ENCODE results near the gene NCKAP5.

Gene NCKAP5

GRCh38 chr2:133177196-133177595, 391.1 kb downstream of the NCKAP5 start:
- no peak for DNase-seq

GRCh38 chr2:133175926-133176325, 392.3 kb downstream of the NCKAP5 start:
- DNase-seq = no peak

- DNase-seq = no peak
Observed at GRCh38 chr2:133173224-133173623, 395.0 kb downstream of the NCKAP5 start.

- peak; percentile 67 for DNase-seq
Observed at GRCh38 chr2:133171393-133172004, 396.8 kb downstream of the NCKAP5 start.

- DNase-seq = no peak
Observed at GRCh38 chr2:133169274-133169912, 398.9 kb downstream of the NCKAP5 start.

GRCh38 chr2:133167990-133168389, 400.3 kb downstream of the NCKAP5 start:
- no peak for DNase-seq

- no peak for DNase-seq
Observed at GRCh38 chr2:133167223-133167622, 401.0 kb downstream of the NCKAP5 start.

- DNase-seq = no peak
Observed at GRCh38 chr2:133166031-133166430, 402.2 kb downstream of the NCKAP5 start.

- DNase-seq = no peak
Observed at GRCh38 chr2:133163111-133163510, 405.2 kb downstream of the NCKAP5 start.

GRCh38 chr2:133158442-133158841, 409.8 kb downstream of the NCKAP5 start:
- no peak for DNase-seq

- DNase-seq = peak; percentile 12
Observed at GRCh38 chr2:133158024-133158423, 410.2 kb downstream of the NCKAP5 start.

- DNase-seq = no peak
Observed at GRCh38 chr2:133157141-133157540, 411.1 kb downstream of the NCKAP5 start.

- DNase-seq = no peak
Observed at GRCh38 chr2:133152801-133153200, 415.5 kb downstream of the NCKAP5 start.

GRCh38 chr2:133148187-133148586, 420.1 kb downstream of the NCKAP5 start:
- DNase-seq = no peak

GRCh38 chr2:133146893-133147292, 421.4 kb downstream of the NCKAP5 start:
- no peak for DNase-seq

- peak; percentile 18 for DNase-seq
Observed at GRCh38 chr2:133143645-133144044, 424.6 kb downstream of the NCKAP5 start.

GRCh38 chr2:133142087-133142486, 426.2 kb downstream of the NCKAP5 start:
- DNase-seq = no peak

- no peak for DNase-seq
Observed at GRCh38 chr2:133140620-133141019, 427.6 kb downstream of the NCKAP5 start.

GRCh38 chr2:133139847-133140533, 428.3 kb downstream of the NCKAP5 start:
- DNase-seq = no peak

GRCh38 chr2:133138693-133139092, 429.6 kb downstream of the NCKAP5 start:
- no peak for DNase-seq

- no peak for DNase-seq
Observed at GRCh38 chr2:133135035-133135654, 433.1 kb downstream of the NCKAP5 start.

GRCh38 chr2:133130548-133131246, 437.6 kb downstream of the NCKAP5 start:
- DNase-seq = no peak

- no peak for DNase-seq
Observed at GRCh38 chr2:133124446-133124845, 443.8 kb downstream of the NCKAP5 start.

All from NCI-H345 (cell line).